ENCODE results near the gene SARM1.
"Not testable (repeated sequence)": the region's sequence is repeated elsewhere in the genome, so short reads cannot be mapped to it uniquely, and the experiment has no call there.

Gene SARM1

DNA sequence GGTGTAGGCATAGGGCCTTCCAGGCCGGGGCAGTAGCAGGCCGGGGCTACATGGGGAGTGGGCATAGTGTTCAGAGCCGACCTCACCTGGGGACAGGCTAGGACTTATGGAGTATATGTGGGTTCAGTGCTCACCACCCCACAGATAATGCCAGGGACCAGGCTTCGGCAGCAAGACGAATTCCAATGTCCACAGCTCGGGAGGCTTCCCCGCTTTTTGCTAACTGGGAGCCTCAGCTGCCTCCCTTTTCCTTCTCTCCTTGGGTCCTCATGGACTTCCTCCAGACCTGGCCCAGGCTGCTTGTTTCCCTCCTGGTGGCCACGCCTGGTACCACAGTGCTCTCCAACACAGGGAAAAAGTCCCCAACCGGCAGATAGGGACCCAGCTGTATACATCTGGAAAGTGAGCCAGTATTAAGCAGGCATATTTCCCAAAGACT, 54.6 kb downstream of the SARM1 start:
- DNase-seq (ENCODE audit: low read depth), result no peak

DNA sequence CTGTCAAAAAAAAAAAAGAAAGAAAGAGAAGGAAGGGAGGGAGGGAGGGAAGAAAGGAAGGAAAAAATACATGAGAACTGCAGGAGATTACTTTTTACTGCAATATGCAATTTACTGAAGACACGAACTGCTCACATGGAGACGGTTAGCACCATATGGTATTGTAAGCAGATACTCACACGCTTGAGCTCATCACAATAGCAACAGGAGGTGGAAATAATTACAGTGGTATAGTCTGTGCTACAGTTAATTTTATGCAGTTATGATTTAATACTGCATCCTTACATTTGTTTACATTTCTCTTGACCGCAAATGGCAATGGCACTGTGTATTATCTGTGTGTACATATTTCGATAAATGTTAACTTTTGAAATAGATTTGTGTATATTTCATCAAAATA, 55.9 kb downstream of the SARM1 start:
- DNase-seq (ENCODE audit: low read depth), result no peak

DNA sequence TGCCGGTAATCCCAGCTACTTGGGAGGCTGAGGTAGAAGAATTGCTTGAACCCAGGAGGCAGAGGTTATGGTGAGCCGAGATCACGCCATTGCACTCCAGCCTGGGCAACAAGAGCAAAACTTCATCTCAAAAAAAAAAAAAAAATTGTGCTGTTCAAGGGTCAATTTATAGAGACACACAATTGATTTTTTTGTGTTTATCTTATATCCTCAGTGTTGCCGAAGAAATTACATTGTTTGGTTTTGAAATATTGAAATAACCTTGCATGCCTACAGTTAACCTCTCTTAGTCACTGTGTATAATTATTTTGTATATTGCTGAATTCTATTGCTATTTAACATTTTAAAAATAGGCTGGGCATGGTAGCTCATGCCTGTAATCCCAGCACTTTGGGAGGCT, 56.5 kb downstream of the SARM1 start:
- DNase-seq (ENCODE audit: low read depth), result not testable (repeated sequence)

DNA sequence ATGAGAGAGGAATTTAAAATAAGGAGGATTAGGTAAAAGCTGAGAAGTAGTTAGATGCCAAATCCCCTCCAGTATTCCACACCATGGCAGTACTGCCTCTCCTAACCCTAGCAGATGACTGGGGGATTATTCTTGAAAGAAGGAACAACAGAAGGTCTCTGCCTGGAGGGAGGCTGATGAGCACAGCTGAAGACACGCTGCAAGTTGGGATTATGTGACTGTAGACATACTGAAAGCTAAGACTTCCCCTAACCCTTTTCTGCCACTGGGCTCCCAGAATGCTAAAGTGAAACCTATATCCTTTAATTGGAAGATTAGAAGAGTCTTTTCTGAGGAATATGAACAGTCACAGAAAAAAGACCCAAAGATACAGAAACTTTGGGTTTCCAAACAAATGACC, 62.2 kb downstream of the SARM1 start:
- no peak for DNase-seq (ENCODE audit: low read depth)

DNA sequence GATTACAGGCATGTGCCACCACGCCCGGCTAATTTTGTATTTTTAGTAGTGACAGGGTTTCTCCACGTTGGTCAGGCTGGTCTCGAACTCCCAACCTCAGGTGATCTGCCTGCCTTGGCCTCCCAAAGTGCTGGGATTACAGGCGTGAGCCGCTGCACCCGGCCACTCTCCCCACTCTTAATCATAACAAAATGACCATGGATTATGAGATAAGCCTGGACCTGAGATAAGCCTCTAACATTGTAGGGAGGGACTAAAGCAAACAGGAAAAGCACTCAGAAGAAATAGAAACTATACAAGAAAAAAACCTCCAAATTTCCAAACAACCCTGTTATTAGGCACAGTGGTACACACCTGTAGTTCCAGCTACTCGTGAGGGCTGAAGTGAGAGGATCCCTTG, 62.8 kb downstream of the SARM1 start:
- DNase-seq (ENCODE audit: low read depth), result not testable (repeated sequence)

DNA sequence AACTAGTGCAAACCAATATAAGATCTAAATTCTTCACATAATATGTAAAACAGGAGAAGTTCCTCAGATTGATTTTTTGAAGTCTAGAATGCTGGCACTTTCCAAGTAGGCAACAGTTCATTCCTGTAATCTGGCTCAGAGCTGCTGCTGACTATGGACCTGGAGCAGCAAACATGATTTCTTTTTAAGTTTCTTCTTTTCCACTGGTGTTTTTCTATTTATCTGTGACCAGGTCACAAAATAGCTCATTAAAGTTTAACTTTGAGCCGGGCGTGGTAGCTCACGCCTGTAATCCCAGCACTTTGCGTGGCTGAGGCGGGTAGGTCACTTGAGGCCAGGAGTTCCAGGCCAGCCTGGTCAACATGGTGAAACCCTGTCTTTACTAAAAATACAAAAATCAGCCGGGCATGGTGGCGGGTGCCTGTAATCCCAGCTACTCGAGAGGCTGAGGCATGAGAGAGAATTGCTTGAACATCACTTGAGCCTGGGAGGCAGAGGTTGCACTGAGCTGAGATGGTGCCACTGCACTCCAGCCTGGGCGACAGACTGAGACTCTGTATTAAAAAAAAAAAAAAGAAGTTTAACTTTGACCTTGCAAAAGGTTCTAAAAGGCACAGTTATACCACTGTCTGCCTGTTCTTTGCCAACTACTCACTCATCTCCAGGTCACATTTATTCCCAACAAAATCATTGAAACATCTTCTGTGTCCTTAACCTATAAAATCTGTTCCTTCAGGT, 72.6 kb downstream of the SARM1 start:
- no peak for DNase-seq (ENCODE audit: low read depth)

DNA sequence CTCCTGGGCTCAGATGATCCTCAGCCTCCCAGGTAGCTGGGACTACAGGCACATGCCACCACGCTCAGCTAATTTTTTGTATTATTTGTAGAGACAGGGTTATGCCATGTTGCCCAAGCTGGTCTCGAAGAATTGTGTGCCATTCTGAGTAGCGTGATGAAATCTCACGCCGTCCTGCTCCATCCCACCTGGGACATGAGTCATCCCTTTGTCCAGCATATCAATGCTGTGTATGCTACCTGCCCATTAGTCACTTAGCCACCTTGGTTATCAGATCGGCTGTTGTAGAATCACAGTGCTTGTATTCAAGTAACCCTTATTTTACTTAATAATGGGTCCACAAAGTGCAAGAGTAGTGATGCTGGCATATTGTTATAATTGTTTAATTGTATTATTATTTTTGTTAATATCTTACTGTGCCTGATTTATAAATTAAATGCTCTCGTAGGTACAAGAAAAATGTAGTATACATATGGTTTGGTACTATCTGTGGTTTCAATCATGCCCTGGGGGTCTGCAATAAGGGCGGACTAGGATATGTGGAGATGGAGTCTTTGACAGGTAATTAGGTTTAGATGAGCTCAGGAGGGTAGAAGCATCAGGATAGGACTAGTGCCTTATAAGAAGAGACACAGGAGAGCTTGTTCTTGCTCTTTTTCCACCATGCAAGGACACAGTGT, 75.4 kb downstream of the SARM1 start:
- DNase-seq (ENCODE audit: low read depth), result no peak

DNA sequence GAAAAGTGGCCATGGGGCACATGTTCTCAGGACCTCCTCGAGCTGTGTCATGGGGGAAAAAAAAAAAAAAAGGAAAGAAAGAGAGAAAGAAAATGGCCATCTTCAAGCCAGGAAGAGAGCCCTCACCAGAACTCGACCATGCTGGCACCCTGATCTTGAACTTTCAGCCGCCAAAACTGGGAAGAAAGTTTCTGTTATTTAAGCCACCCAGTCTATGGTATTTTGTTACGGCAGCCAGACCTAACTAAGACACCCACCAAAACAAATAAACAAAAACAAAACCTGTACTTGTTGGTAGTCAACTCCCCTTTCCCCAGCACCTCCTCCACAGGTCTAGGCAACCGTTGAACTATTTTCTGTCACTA, 75.9 kb downstream of the SARM1 start:
- DNase-seq (ENCODE audit: low read depth), result no peak

DNA sequence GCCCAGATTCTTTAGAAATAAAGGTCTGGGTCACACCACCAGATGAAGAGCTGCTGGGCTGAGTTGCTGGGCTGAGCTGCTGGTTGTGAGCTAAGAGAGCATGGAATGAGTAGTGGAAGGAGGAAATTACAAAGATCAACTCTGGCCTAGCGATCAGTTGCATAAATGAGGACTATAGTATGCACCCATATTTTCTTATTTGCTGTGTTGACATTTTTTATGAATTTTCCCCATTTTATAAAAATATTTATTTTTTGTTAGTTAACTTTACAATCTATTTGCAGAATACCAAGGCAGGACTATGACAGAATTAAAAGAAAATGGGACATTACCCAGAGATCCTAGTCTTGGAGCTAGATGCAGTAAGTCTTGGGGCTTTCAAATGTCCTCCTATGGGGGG, 78.4 kb downstream of the SARM1 start:
- no peak for DNase-seq (ENCODE audit: low read depth)
